ENCODE data around the gene CIROP.

The CIROP gene

DNA sequence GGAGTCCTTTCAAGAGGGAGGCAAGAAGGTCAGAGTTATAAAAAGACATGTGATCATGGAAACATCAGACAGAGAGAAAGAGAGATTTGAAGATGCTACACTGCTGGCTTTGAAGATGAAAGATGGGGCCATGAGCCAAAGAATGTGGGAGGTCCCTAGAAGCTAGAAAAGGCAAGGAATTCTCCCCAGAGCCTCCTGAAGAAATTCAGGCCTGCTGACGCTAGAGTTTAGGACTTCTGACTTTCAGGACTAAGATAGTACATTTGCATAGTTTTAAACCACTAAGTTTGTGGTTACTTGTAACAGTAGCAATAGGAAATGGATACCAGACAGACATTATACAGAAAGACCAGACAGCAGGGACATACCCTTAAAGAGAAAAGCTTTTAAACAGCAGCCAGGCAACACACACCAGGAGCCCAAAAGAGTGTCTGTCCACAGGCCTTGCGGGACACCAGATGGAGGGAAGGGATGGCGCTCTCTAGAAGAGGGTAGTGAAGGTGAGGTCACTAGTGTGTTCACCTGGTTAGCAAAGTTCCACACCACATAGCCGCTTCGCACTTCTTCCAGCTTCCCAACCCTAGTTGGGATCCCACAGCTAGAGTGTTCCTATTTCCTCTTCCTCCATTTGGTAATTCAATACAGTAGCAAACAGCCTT lies 43.9 kb upstream of the CIROP start:
- peak overlapping the region; percentile 32 for H4K8ac ChIP-seq (ENCODE audit: low read length)
- no peak overlapping the region for H2AK5ac ChIP-seq (ENCODE audit: low read length, severe bottlenecking)
- no peaks in the 10 kb centered on the region for H3K9me3 ChIP-seq (ENCODE audit: control insufficient read depth, low read length)
- H3K4me2 ChIP-seq (ENCODE audit: low read length, poor library complexity, severe bottlenecking): no peak overlapping the region
- no peak overlapping the region for H3K4ac ChIP-seq (ENCODE audit: low read depth in 1 of 2, low read length in 2 of 2)
- H3K4me3 ChIP-seq (ENCODE audit: insufficient read depth in 1 of 2, low read depth in 1 of 2, low read length in 2 of 2): no peak overlapping the region
- H3K36me3 ChIP-seq (ENCODE audit: control insufficient read depth in 1 of 2, insufficient read depth in 2 of 2, low read depth in 1 of 2, low read length in 2 of 2): peaks cover 0 to 19% of the 10 kb centered on the region in 2 experiments
- H2BK120ac ChIP-seq (ENCODE audit: low read depth, low read length): no peak overlapping the region
- H3K18ac ChIP-seq (ENCODE audit: low read depth in 1 of 2, low read length in 2 of 2): peak overlapping the region in 1 of 2 experiments; percentile 41
- no peaks in the 10 kb centered on the region for H3K79me1 ChIP-seq (replicated peaks; ENCODE audit: low read length, poor library complexity, severe bottlenecking)
- no peak overlapping the region for H4K91ac ChIP-seq (ENCODE audit: low read length)
- no peaks in the 10 kb centered on the region for H3K27me3 ChIP-seq (ENCODE audit: control insufficient read depth in 1 of 2, insufficient read depth in 1 of 2, low read length in 2 of 2)
- no peaks in the 10 kb centered on the region for H3K4me1 ChIP-seq (ENCODE audit: control insufficient read depth, insufficient read depth, low read depth, low read length)
- H3K9ac ChIP-seq (ENCODE audit: low read length): no peak overlapping the region
- H2AFZ ChIP-seq (ENCODE audit: low read depth, low read length): no peak overlapping the region
- H2BK12ac ChIP-seq (ENCODE audit: low read length in 2 of 2): peak overlapping the region in 1 of 2 experiments; percentile 30
- H3K14ac ChIP-seq (ENCODE audit: low read length in 2 of 2): peak overlapping the region in 1 of 2 experiments; percentile 26
- H2BK5ac ChIP-seq (ENCODE audit: low read depth, low read length, poor library complexity, severe bottlenecking): no peak overlapping the region
- no peak overlapping the region for H2BK15ac ChIP-seq (ENCODE audit: low read depth, poor library complexity, severe bottlenecking)
- peak; percentile 69 for DNase-seq
- 96% methylated on average over 4 of the region's 5 CpGs for WGBS
- H3K23ac ChIP-seq (ENCODE audit: low read length in 2 of 2): no peak overlapping the region
- H3K27ac ChIP-seq (ENCODE audit: low read length, poor library complexity, severe bottlenecking): no peak overlapping the region

DNA sequence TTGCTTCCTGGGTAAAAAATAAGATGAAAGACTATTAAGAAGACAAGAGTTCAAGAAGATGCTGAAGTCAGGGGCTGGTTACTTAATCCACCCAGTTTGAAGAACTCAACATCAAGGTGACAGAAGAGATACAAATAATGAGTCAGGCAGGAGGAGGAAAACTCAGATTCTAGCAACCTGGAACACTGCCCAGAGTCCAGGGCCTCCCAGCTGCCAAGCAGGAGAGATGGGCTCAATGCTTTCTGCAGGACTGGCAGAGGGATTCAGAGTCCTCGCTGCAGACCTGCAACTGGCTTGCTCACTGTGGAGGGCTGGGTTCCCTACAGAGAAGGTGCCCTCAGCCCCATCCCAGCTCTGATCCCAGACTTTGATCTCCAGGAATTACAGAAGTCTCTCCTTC lies 42.9 kb upstream of the CIROP start:
- peak; percentile 58 for DNase-seq
- H4K91ac ChIP-seq (ENCODE audit: low read length): no peak overlapping the region
- H3K4me2 ChIP-seq (ENCODE audit: low read length, poor library complexity, severe bottlenecking): no peak overlapping the region
- H2BK120ac ChIP-seq (ENCODE audit: low read depth, low read length): no peak overlapping the region
- H3K4ac ChIP-seq (ENCODE audit: low read depth in 1 of 2, low read length in 2 of 2): peak overlapping the region in 1 of 2 experiments; percentile 43
- H3K27ac ChIP-seq (ENCODE audit: low read length, poor library complexity, severe bottlenecking): no peak overlapping the region
- WGBS: 100% methylated on average over 1 of the region's 1 CpG
- H3K14ac ChIP-seq (ENCODE audit: low read length in 2 of 2): no peak overlapping the region
- H3K79me1 ChIP-seq (replicated peaks; ENCODE audit: low read length, poor library complexity, severe bottlenecking): no peaks in the 10 kb centered on the region
- H3K9ac ChIP-seq (ENCODE audit: low read length): no peak overlapping the region
- no peak overlapping the region for H4K8ac ChIP-seq (ENCODE audit: low read length)
- H3K23ac ChIP-seq (ENCODE audit: low read length in 2 of 2): no peak overlapping the region
- no peak overlapping the region for H2AK5ac ChIP-seq (ENCODE audit: low read length, severe bottlenecking)
- H2BK12ac ChIP-seq (ENCODE audit: low read length in 2 of 2): no peak overlapping the region
- no peak overlapping the region for H2BK15ac ChIP-seq (ENCODE audit: low read depth, poor library complexity, severe bottlenecking)
- H3K27me3 ChIP-seq (ENCODE audit: control insufficient read depth in 1 of 2, insufficient read depth in 1 of 2, low read length in 2 of 2): peaks cover 0 to 8% of the 10 kb centered on the region in 2 experiments
- H3K18ac ChIP-seq (ENCODE audit: low read depth in 1 of 2, low read length in 2 of 2): peak overlapping the region in 1 of 2 experiments; percentile 3
- peaks cover 0 to 26% of the 10 kb centered on the region in 2 experiments for H3K36me3 ChIP-seq (ENCODE audit: control insufficient read depth in 1 of 2, insufficient read depth in 2 of 2, low read depth in 1 of 2, low read length in 2 of 2)
- no peak overlapping the region for H2BK5ac ChIP-seq (ENCODE audit: low read depth, low read length, poor library complexity, severe bottlenecking)
- no peak overlapping the region for H3K4me3 ChIP-seq (ENCODE audit: insufficient read depth in 1 of 2, low read depth in 1 of 2, low read length in 2 of 2)
- H2AFZ ChIP-seq (ENCODE audit: low read depth, low read length): no peak overlapping the region
- no peaks in the 10 kb centered on the region for H3K4me1 ChIP-seq (ENCODE audit: control insufficient read depth, insufficient read depth, low read depth, low read length)
- H3K9me3 ChIP-seq (ENCODE audit: control insufficient read depth, low read length): no peaks in the 10 kb centered on the region

DNA sequence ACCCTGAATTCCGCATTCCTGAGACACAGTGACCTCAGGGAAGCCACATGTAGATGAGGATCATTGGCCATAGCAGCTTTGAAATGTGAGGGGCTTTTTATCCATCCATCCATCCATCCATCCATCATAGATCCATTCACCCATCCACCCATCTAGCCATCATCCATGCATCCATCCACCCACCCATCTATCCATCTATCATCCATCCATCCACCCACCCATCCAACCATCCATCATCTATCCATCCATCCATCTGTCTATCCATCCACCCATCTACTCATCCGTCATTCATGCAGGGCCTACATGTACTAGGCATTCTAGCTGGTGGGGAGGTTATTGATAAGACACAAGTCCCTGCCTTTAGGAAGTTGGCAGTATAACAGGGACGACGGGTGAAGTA lies 42.2 kb upstream of the CIROP start:
- Histone ChIP-seq H4K91ac (ENCODE audit: low read length) (no peak overlapping the region), H2BK5ac (ENCODE audit: low read depth, low read length, poor library complexity, severe bottlenecking) (no peak overlapping the region), H3K9ac (ENCODE audit: low read length) (no peak overlapping the region), H3K36me3 (ENCODE audit: control insufficient read depth in 1 of 2, insufficient read depth in 2 of 2, low read depth in 1 of 2, low read length in 2 of 2) (peaks cover 0 to 29% of the 10 kb centered on the region in 2 experiments), H3K27me3 (ENCODE audit: control insufficient read depth in 1 of 2, insufficient read depth in 1 of 2, low read length in 2 of 2) (peaks cover 0 to 9% of the 10 kb centered on the region in 2 experiments), H3K23ac (ENCODE audit: low read length in 2 of 2) (no peak overlapping the region), H2BK120ac (ENCODE audit: low read depth, low read length) (no peak overlapping the region), H3K4me1 (ENCODE audit: control insufficient read depth, insufficient read depth, low read depth, low read length) (no peaks in the 10 kb centered on the region), H3K18ac (ENCODE audit: low read depth in 1 of 2, low read length in 2 of 2) (no peak overlapping the region), H3K4me2 (ENCODE audit: low read length, poor library complexity, severe bottlenecking) (no peak overlapping the region), H4K8ac (ENCODE audit: low read length) (no peak overlapping the region), H3K4ac (ENCODE audit: low read depth in 1 of 2, low read length in 2 of 2) (no peak overlapping the region), H3K14ac (ENCODE audit: low read length in 2 of 2) (no peak overlapping the region), H3K27ac (ENCODE audit: low read length, poor library complexity, severe bottlenecking) (no peak overlapping the region), H2AFZ (ENCODE audit: low read depth, low read length) (no peak overlapping the region), H3K79me1 (replicated peaks; ENCODE audit: low read length, poor library complexity, severe bottlenecking) (no peaks in the 10 kb centered on the region), H2BK15ac (ENCODE audit: low read depth, poor library complexity, severe bottlenecking) (no peak overlapping the region), H2BK12ac (ENCODE audit: low read length in 2 of 2) (no peak overlapping the region), H2AK5ac (ENCODE audit: low read length, severe bottlenecking) (no peak overlapping the region), H3K9me3 (ENCODE audit: control insufficient read depth, low read length) (no peaks in the 10 kb centered on the region), H3K4me3 (ENCODE audit: insufficient read depth in 1 of 2, low read depth in 1 of 2, low read length in 2 of 2) (no peak overlapping the region)
- no peak for DNase-seq
- WGBS: 87% methylated on average over 4 of the region's 4 CpGs

DNA sequence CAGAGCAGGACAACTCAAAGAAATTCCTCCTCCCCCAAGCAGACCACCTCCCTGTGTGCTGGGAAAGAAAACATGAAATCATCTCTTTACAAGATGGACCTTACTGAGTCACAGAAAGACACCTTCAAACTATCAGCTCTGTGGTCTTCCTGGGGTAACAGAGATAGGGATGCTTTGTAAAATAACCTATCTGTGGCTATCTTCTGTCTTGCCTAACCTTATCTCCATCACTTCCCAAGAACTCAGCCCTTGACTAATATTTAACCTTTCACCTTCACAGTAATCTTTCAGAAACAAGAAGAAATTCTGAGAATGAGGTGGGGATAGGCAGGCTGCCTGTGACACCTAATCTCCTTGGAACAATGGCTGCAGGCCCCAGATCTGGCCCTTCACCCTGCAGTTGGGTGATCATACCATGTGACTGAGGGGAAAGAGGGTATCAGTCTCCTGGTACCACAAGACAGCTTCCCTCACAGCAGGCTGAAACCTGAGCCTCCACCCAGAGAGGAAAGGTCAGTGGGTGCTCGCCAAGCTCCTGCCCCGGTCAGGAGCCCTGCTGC lies 41.6 kb upstream of the CIROP start:
- no peak overlapping the region for H3K23ac ChIP-seq (ENCODE audit: low read length in 2 of 2)
- no peak overlapping the region for H2AK5ac ChIP-seq (ENCODE audit: low read length, severe bottlenecking)
- 90% methylated on average over 2 of the region's 2 CpGs for WGBS

More for the DNA sequence above, 41.6 kb upstream of the CIROP start:
- H3K4me2 ChIP-seq (ENCODE audit: low read length, poor library complexity, severe bottlenecking): no peak overlapping the region
- H2BK5ac ChIP-seq (ENCODE audit: low read depth, low read length, poor library complexity, severe bottlenecking): no peak overlapping the region
- H3K27me3 ChIP-seq (ENCODE audit: control insufficient read depth in 1 of 2, insufficient read depth in 1 of 2, low read length in 2 of 2): peaks cover 0 to 9% of the 10 kb centered on the region in 2 experiments
- no peak overlapping the region for H3K14ac ChIP-seq (ENCODE audit: low read length in 2 of 2)
- H2AFZ ChIP-seq (ENCODE audit: low read depth, low read length): no peak overlapping the region
- no peak overlapping the region for H3K18ac ChIP-seq (ENCODE audit: low read depth in 1 of 2, low read length in 2 of 2)
- no peak overlapping the region for H3K27ac ChIP-seq (ENCODE audit: low read length, poor library complexity, severe bottlenecking)
- H3K4me1 ChIP-seq (ENCODE audit: control insufficient read depth, insufficient read depth, low read depth, low read length): no peaks in the 10 kb centered on the region
- no peak overlapping the region for H3K4ac ChIP-seq (ENCODE audit: low read depth in 1 of 2, low read length in 2 of 2)
- no peak overlapping the region for H3K4me3 ChIP-seq (ENCODE audit: insufficient read depth in 1 of 2, low read depth in 1 of 2, low read length in 2 of 2)
- H3K36me3 ChIP-seq (ENCODE audit: control insufficient read depth in 1 of 2, insufficient read depth in 2 of 2, low read depth in 1 of 2, low read length in 2 of 2): peaks cover 0 to 32% of the 10 kb centered on the region in 2 experiments
- H4K8ac ChIP-seq (ENCODE audit: low read length): no peak overlapping the region
- no peaks in the 10 kb centered on the region for H3K9me3 ChIP-seq (ENCODE audit: control insufficient read depth, low read length)
- peak overlapping the region; percentile 46 for H3K9ac ChIP-seq (ENCODE audit: low read length)
- no peak overlapping the region for H2BK12ac ChIP-seq (ENCODE audit: low read length in 2 of 2)
- H2BK15ac ChIP-seq (ENCODE audit: low read depth, poor library complexity, severe bottlenecking): no peak overlapping the region
- no peak overlapping the region for H2BK120ac ChIP-seq (ENCODE audit: low read depth, low read length)
- no peak overlapping the region for H4K91ac ChIP-seq (ENCODE audit: low read length)
- no peaks in the 10 kb centered on the region for H3K79me1 ChIP-seq (replicated peaks; ENCODE audit: low read length, poor library complexity, severe bottlenecking)
- no peak for DNase-seq
